Measurements from ENCODE around the gene MSH6.

The MSH6 gene

GRCh38 chr2:47779426-47779790 is 3.5 kb upstream of the MSH6 start:
- DNase-seq, result no peak

GRCh38 chr2:47782381-47782670 is 619 bp upstream of the MSH6 start:
- DNase-seq, result peak; percentile 8

GRCh38 chr2:47783486-47784351 is 774 bp downstream of the MSH6 start:
- DNase-seq, result peak; percentile 44

GRCh38 chr2:47784352-47784851 is 1.5 kb downstream of the MSH6 start:
- DNase-seq, result no peak

GRCh38 chr2:47785986-47786385 is 3.0 kb downstream of the MSH6 start:
- DNase-seq, result peak; percentile 75

GRCh38 chr2:47796090-47796697 is 13.2 kb downstream of the MSH6 start:
- no peak for DNase-seq

GRCh38 chr2:47798631-47799030 is 15.7 kb downstream of the MSH6 start:
- DNase-seq, result no peak

GRCh38 chr2:47799031-47799609 is 16.2 kb downstream of the MSH6 start:
- DNase-seq, result no peak

- DNase-seq, result no peak
Observed at GRCh38 chr2:47801118-47801517, 18.2 kb downstream of the MSH6 start.

GRCh38 chr2:47803363-47803762 is 20.4 kb downstream of the MSH6 start:
- no peak for DNase-seq

- no peak for DNase-seq
Observed at GRCh38 chr2:47803770-47804169, 20.8 kb downstream of the MSH6 start.

- no peak for DNase-seq
Observed at GRCh38 chr2:47805850-47806249, 22.9 kb downstream of the MSH6 start.

- no peak for DNase-seq
Observed at GRCh38 chr2:47808614-47809013, 25.7 kb downstream of the MSH6 start.

- no peak for DNase-seq
Observed at GRCh38 chr2:47809903-47810302, 27.0 kb downstream of the MSH6 start.

- DNase-seq, result no peak
Observed at GRCh38 chr2:47810850-47811249, 27.9 kb downstream of the MSH6 start.

GRCh38 chr2:47811668-47812067 is 28.7 kb downstream of the MSH6 start:
- peak; percentile 17 for DNase-seq

- no peak for DNase-seq
Observed at GRCh38 chr2:47815764-47816163, 32.8 kb downstream of the MSH6 start.

GRCh38 chr2:47818777-47819176 is 35.8 kb downstream of the MSH6 start:
- DNase-seq, result peak; percentile 17

GRCh38 chr2:47819834-47820233 is 36.9 kb downstream of the MSH6 start:
- no peak for DNase-seq

GRCh38 chr2:47822518-47822917 is 39.6 kb downstream of the MSH6 start:
- no peak for DNase-seq

- DNase-seq, result no peak
Observed at GRCh38 chr2:47833516-47833968, 50.6 kb downstream of the MSH6 start.

- DNase-seq, result no peak
Observed at GRCh38 chr2:47838249-47838648, 55.3 kb downstream of the MSH6 start.

- DNase-seq, result no peak
Observed at GRCh38 chr2:47838686-47839085, 55.7 kb downstream of the MSH6 start.

GRCh38 chr2:47842846-47843245 is 59.9 kb downstream of the MSH6 start:
- no peak for DNase-seq

Measured in NCI-H2029 treated with DMSO at 0.1 percent for 48 hours (cell line).